Adipose tissue (tissue), 3 donors: ENCODE results near the gene TM4SF4. TPM values are rescaled to one million over a fixed set of nuclear protein-coding genes. Genes with fewer than 3 reads are reported as not detected.
"Not testable (repeated sequence)": the region's sequence is repeated elsewhere in the genome, so short reads cannot be mapped to it uniquely, and the experiment has no call there.

ENCODE experiments used
- H3K27ac ChIP-seq: one replicate; pipeline ENCODE4 v1.5.1; 2013; ENCODE audit warnings: low read depth, low read length
- WGBS, 3 donors: extraction: QIAGEN DNeasy Blood & Tissue Kit; methylation state at CpG; one replicate each; pipeline ENCODE4 v1.1.7; 2013; 5-methylcytosine and 5-hydroxymethylcytosine counted together
- polyA plus RNA-seq, 3 donors: library from polyadenylated mRNA; stranded (reverse); fragments of 200-250 nt; gene quantifications; one replicate each; pipeline ENCODE4 v1.2.3, GENCODE V29; 2013
- donor health status: healthy with polysubstance abuse.
- donor health status: Bipolar disorder and iron deficiency.
- donor health status: healthy.

The TM4SF4 gene, protein sequence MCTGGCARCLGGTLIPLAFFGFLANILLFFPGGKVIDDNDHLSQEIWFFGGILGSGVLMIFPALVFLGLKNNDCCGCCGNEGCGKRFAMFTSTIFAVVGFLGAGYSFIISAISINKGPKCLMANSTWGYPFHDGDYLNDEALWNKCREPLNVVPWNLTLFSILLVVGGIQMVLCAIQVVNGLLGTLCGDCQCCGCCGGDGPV
- 10 to 100 TPM in 1 of 3 donors, 1 to 10 TPM in 1, under 1 TPM in 1; 0.34 to 87.6 (median 2.5) TPM for polyA plus RNA-seq

- WGBS, 3 donors = 44 to 85% (median 77%) methylated on average over 5 of the region's 5 CpGs
- H3K27ac ChIP-seq = no peak within 1 kb of the TSS
Observed at GRCh38 chr3:149474250-149474817, at the start of gene TM4SF4. TM4SF4 (plus strand) TSS chr3:149474697; CDS start chr3:149474878, 181 bp downstream.

- no peak overlapping the region for H3K27ac ChIP-seq
- 41 to 60% (median 51%) methylated on average over 2 of the region's 2 CpGs for whole genome bisulfite sequencing, 3 donors
Observed at GRCh38 chr3:149424918-149425317, 49.6 kb upstream of the TM4SF4 start.

DNA sequence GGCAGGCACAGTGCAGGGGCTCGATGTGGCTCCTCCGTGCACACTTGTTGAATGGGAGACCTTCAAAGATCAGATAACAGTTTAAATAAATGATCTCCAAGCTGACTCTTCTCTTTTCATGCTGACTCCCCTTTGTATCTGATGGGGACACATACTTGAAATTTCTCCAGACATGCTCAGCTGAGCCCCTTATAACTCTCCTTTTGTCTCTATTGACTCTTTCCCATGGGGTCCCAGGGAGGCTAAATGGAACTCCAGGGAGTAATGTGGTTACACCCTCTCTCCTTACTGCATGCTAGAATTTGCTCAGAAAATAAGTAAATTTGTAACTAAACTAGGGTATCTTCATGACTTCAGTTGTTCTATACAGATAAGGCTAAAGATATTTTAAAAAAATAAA lies 48.2 kb upstream of the TM4SF4 start:
- 50 to 62% (median 54%) methylated on average over 2 of the region's 2 CpGs for WGBS, 3 donors
- H3K27ac ChIP-seq = no peak overlapping the region

- 89 to 94% (median 93%) methylated on average over 2 of the region's 2 CpGs for WGBS, 3 donors
- H3K27ac ChIP-seq = no peak overlapping the region
Observed at GRCh38 chr3:149428087-149428486, 46.4 kb upstream of the TM4SF4 start.

GRCh38 chr3:149430216-149430615 lies 44.3 kb upstream of the TM4SF4 start:
- 71 to 80% (median 74%) methylated on average over 1 of the region's 1 CpG for WGBS, 3 donors
- no peak overlapping the region for H3K27ac ChIP-seq

- WGBS, 3 donors = 88 to 89% (median 89%) methylated on average over 2 of the region's 2 CpGs
- H3K27ac ChIP-seq = no peak overlapping the region
Observed at GRCh38 chr3:149432149-149432548, 42.3 kb upstream of the TM4SF4 start.

GRCh38 chr3:149435996-149436885 lies 38.3 kb upstream of the TM4SF4 start:
- WGBS, 3 donors = 87 to 93% (median 90%) methylated on average over 6 of the region's 6 CpGs
- H3K27ac ChIP-seq = no peak overlapping the region

- no peak overlapping the region for H3K27ac ChIP-seq
- WGBS, 3 donors = 45 to 88% (median 87%) methylated on average over 3 of the region's 3 CpGs
Observed at GRCh38 chr3:149437286-149437685, 37.2 kb upstream of the TM4SF4 start.

- no peak overlapping the region for H3K27ac ChIP-seq
Observed at GRCh38 chr3:149437710-149438109, 36.8 kb upstream of the TM4SF4 start.

GRCh38 chr3:149438981-149439380 lies 35.5 kb upstream of the TM4SF4 start:
- H3K27ac ChIP-seq = no peak overlapping the region

DNA sequence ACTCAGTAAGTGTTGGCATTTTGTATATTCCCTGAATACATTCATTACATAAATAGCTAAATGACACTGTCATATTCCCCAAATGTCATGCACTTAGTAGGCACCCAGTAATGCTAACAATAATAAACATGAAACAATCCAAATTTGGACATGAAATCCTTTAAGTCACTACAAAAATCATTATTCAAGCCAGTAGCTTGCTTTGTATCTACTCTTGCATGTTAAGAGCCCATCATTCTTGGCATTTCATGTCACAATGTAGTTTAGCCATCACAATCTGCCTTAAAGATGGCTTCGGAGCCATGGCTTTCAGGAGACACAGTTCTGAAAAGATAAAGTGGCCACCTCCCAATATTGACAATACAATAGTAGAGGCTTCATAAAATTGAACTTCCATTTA lies 32.9 kb upstream of the TM4SF4 start:
- WGBS, 3 donors = 94 to 100% (median 98%) methylated on average over 1 of the region's 1 CpG
- H3K27ac ChIP-seq = no peak overlapping the region

DNA sequence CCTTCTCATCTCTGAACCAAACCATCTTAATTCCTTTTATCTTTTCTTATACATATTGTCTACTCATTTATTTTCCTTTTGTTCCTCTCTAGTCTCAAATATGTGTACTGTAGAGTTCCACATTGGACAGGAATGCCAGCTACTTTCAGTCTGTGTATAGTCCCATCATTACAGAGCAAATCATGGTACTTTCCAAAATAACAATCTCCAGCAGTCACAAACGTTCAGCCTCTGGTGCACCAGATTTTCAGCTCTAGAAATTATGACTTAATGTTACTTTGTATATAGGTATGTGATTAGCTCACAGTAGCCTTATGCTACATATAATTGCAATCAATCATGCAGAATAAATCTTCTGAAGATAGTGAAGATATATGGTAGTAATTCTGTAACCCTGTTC lies 32.5 kb upstream of the TM4SF4 start:
- WGBS, 3 donors = 55 to 71% (median 68%) methylated on average over 1 of the region's 1 CpG
- H3K27ac ChIP-seq = no peak overlapping the region

- H3K27ac ChIP-seq = no peak overlapping the region
- WGBS, 3 donors = 36 to 60% (median 58%) methylated on average over 4 of the region's 4 CpGs
Observed at GRCh38 chr3:149442851-149443544, 31.5 kb upstream of the TM4SF4 start.

DNA sequence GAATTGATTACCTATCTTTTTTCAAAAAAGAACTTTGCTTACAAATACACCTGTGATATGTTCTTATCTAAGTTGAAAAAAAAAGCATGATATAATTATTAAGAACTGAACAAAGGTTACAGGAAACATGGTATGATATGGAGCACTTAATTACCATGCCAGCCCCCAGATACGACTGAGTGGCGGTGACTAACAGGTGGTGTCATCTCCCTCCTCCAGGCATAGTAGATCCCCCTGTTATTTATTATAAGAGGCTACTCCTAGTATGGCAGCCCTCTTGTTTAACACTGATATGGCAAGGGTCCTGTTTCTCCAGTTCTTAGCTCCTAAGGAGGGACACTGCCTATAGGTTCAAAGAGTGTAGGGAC lies 31.0 kb upstream of the TM4SF4 start:
- no peak overlapping the region for H3K27ac ChIP-seq
- 48 to 96% (median 92%) methylated on average over 2 of the region's 2 CpGs for WGBS, 3 donors

DNA sequence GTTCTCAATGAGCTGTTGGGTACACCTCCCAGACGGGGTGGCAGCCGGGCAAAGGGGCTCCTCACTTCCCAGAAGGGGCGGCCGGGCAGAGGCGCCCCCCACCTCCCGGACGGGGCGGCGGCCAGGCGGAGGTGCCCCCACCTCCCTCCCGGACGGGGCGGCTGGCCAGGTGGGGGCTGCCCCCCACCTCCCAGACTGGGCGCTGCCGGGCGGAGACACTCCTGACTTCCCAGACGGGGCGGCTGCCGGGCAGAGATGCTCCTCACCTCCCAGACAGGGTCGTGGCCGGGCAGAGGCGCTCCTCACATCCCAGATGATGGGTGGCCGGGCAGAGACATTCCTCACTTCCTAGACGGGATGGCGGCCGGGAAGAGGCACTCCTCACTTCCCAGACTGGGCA lies 29.6 kb upstream of the TM4SF4 start:
- 91 to 94% (median 92%) methylated on average over 12 to 26 of the region's 26 CpGs for WGBS, 3 donors
- not testable (repeated sequence) for H3K27ac ChIP-seq

DNA sequence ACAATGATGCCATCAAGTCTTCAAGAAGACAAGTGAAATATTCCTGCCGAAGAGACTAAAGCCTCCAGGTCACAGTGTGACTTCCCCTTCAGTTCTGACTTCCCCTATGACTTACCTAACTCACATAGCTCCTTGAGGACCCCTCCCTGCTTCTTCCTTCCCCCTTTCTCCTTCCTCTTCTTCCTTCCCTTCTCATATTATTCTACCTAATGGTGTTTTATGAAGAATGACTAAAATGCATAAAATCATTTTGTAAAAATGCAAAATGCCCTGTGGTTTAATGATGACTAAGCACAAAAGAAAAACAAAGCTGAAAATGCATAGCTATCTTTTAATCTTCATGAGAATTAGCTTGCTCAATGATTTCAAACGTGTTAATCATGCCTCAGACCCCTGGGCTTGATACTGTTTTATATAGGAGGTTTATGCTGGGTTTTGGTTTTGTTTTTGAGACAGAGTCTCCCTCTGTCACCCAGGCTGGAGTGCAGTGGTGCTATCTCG lies 26.1 kb upstream of the TM4SF4 start:
- no peak overlapping the region for H3K27ac ChIP-seq
- 31 to 47% (median 36%) methylated on average over 3 of the region's 3 CpGs for whole genome bisulfite sequencing, 3 donors

GRCh38 chr3:149449182-149449581 lies 25.3 kb upstream of the TM4SF4 start:
- H3K27ac ChIP-seq = no peak overlapping the region
- 45 to 58% (median 49%) methylated on average over 3 of the region's 3 CpGs for WGBS, 3 donors

GRCh38 chr3:149449799-149450198 lies 24.7 kb upstream of the TM4SF4 start:
- 52 to 68% (median 59%) methylated on average over 4 of the region's 4 CpGs for WGBS, 3 donors
- no peak overlapping the region for H3K27ac ChIP-seq

DNA sequence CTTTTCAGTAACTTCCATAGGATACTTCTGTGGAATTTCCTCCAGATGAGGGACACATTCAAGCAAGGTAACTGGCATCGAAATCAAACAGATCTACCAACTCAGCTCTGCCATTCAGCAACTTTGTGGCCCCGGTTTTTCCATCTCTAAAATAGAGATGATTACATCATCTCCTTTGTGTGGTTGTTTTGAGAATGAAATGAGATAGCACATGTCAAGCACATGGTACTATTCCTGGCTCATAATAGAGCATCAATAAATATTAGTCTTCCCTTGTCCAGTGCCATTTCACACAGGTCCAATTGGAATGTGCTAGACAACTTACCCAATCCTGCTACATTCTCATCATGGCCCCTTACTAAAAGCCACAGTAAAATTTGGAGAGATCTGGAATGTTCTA lies 24.2 kb upstream of the TM4SF4 start:
- 56 to 87% (median 59%) methylated on average over 2 of the region's 2 CpGs for WGBS, 3 donors
- no peak overlapping the region for H3K27ac ChIP-seq
